Fibroblast of lung (primary cell): Measurements from ENCODE around the gene RIT2. TPM values are rescaled to one million over a fixed set of nuclear protein-coding genes. Genes with fewer than 3 reads are reported as not detected.

ENCODE experiments used
- DNase-seq, 2 donors: peaks; one replicate each; pipeline versions ENCODE4 v3.0.0 to v3.0.0-alpha.2; 2010; ENCODE audit warnings: low read depth in 2 of 2
- H2AFZ ChIP-seq: 2 replicates; pipeline ENCODE4 v1.5.1; 2012; ENCODE audit warnings: low read length, control low read depth, inconsistent platforms
- H3K27ac ChIP-seq: 2 replicates; pipeline ENCODE4 v1.5.1; 2011; ENCODE audit warnings: low read length, control low read depth; ENCODE audit not compliant: insufficient read depth
- H3K27me3 ChIP-seq: 2 replicates; pipeline ENCODE4 v1.5.1; 2011; ENCODE audit warnings: mild to moderate bottlenecking, low read length; ENCODE audit not compliant: control insufficient read depth, insufficient read depth
- H3K36me3 ChIP-seq: 2 replicates; pipeline ENCODE4 v1.5.1; 2011; ENCODE audit warnings: low read length; ENCODE audit not compliant: control insufficient read depth, insufficient read depth
- H3K4me1 ChIP-seq: 2 replicates; pipeline ENCODE4 v1.5.1; 2011; ENCODE audit warnings: low read length; ENCODE audit not compliant: control insufficient read depth, insufficient read depth; ENCODE audit errors: extremely low read depth
- H3K4me2 ChIP-seq: 2 replicates; pipeline ENCODE4 v1.5.1; 2011; ENCODE audit warnings: low read length, control low read depth; ENCODE audit not compliant: insufficient read depth; ENCODE audit errors: extremely low read depth
- H3K4me3 ChIP-seq, 4 experiments: fragments of 200-600 bp in 1 of 4; sonication (generic) in 1 of 4; replicated peaks in 1 of 4; 2 replicates each; pipeline ENCODE4 v1.5.1; 2011 to 2016; ENCODE audit warnings: low read length in 4 of 4, low read depth in 3 of 4, mild to moderate bottlenecking in 3 of 4, control low read depth in 2 of 4, inconsistent platforms in 1 of 4, mixed read lengths in 1 of 4; ENCODE audit not compliant: insufficient read depth in 1 of 4; ENCODE audit errors: control extremely low read depth in 1 of 4
- H3K79me2 ChIP-seq: 2 replicates; pipeline ENCODE4 v1.5.1; 2012; ENCODE audit warnings: mild to moderate bottlenecking, low read length, inconsistent platforms; ENCODE audit not compliant: control insufficient read depth, insufficient read depth
- H3K9ac ChIP-seq: 2 replicates; pipeline ENCODE4 v1.5.1; 2011; ENCODE audit warnings: mild to moderate bottlenecking, low read length, control low read depth; ENCODE audit not compliant: insufficient read depth
- H3K9me3 ChIP-seq: 2 replicates; pipeline ENCODE4 v1.5.1; 2012; ENCODE audit warnings: low read depth, low read length; ENCODE audit not compliant: control insufficient read depth, insufficient read depth
- H4K20me1 ChIP-seq: 2 replicates; pipeline ENCODE4 v1.5.1; 2011; ENCODE audit warnings: low read length; ENCODE audit not compliant: control insufficient read depth, insufficient read depth; ENCODE audit errors: extremely low read depth
- EZH2 ChIP-seq: IDR thresholded peaks from 2 replicates; pipeline ENCODE4 v1.5.1; 2012; ENCODE audit warnings: low read length, control low read depth, mild to moderate bottlenecking; ENCODE audit errors: missing control alignments
- polyA plus RNA-seq, 2 donors: library from polyadenylated mRNA; depleted of rRNA in 1 of 2; stranded (reverse) in 1 of 2; unstranded in 1 of 2; fragments of >200 nt; gene quantifications; 2 replicates each; pipeline ENCODE4 v1.2.1, GENCODE V29; 2011 to 2012; ENCODE audit warnings: missing spikeins in 1 of 2
- total RNA-seq: library from RNA; depleted of rRNA; stranded (reverse); fragments of >200 nt; gene quantifications from 2 replicates; pipeline ENCODE4 v1.2.1, GENCODE V29; 2014
- TF ChIP-seq, protein P1 (sequence below), 2 donors: IDR thresholded peaks in 1 of 2; conservative IDR thresholded peaks in 1 of 2; 1 replicate in 1 of 2; 2 replicates in 1 of 2; pipeline ENCODE4 v1.5.1; 2011 to 2012; ENCODE audit warnings: low read length in 2 of 2, control low read depth in 1 of 2, inconsistent platforms in 1 of 2, low read depth in 1 of 2, mild to moderate bottlenecking in 1 of 2

Gene RIT2
- total and polyA plus RNA-seq, 2 donors (not counting 1 experiment from before 2014, with no cell fraction given) = not detected

DNA sequence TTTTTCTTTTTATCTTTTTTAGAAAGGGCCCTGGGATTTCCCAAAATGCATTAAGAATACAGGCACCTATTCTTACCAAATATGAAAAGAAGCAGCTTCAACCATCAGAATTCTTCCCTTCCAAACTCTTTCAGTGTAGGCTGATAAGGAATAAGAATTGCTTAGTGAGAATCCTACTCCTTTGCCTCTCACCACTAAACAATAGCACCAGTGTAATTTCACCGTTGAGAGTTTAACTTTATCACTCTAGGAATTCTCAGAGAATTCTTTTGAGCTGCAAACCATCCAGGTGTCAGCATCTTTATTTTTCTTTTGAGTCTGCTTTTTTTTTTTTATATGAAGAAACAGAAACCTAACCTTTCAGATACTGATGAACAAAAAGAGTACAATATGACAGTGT, 194.9 kb downstream of the RIT2 start:
- H3K27ac ChIP-seq = no peak overlapping the region
- no peaks in the 10 kb centered on the region for H3K36me3 ChIP-seq
- H3K27me3 ChIP-seq = no peaks in the 10 kb centered on the region
- no peak overlapping the region for H2AFZ ChIP-seq
- no peak for DNase-seq
- H3K79me2 ChIP-seq = no peaks in the 10 kb centered on the region
- no peak overlapping the region for H3K4me3 ChIP-seq
- H3K4me1 ChIP-seq = no peaks in the 10 kb centered on the region
- H4K20me1 ChIP-seq = no peaks in the 10 kb centered on the region
- TF ChIP-seq, protein P1, sequence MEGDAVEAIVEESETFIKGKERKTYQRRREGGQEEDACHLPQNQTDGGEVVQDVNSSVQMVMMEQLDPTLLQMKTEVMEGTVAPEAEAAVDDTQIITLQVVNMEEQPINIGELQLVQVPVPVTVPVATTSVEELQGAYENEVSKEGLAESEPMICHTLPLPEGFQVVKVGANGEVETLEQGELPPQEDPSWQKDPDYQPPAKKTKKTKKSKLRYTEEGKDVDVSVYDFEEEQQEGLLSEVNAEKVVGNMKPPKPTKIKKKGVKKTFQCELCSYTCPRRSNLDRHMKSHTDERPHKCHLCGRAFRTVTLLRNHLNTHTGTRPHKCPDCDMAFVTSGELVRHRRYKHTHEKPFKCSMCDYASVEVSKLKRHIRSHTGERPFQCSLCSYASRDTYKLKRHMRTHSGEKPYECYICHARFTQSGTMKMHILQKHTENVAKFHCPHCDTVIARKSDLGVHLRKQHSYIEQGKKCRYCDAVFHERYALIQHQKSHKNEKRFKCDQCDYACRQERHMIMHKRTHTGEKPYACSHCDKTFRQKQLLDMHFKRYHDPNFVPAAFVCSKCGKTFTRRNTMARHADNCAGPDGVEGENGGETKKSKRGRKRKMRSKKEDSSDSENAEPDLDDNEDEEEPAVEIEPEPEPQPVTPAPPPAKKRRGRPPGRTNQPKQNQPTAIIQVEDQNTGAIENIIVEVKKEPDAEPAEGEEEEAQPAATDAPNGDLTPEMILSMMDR (conservative IDR thresholded peaks at IDR 0.05 in 1 of 2, IDR thresholded peaks at IDR 0.05 in 1 of 2; ENCODE audit: low read depth in 1 of 2, low read length in 2 of 2) = no peak
- no peak for TF ChIP-seq EZH2
- no peak overlapping the region for H3K4me2 ChIP-seq
- no peak overlapping the region for H3K9ac ChIP-seq
- no peaks in the 10 kb centered on the region for H3K9me3 ChIP-seq

DNA sequence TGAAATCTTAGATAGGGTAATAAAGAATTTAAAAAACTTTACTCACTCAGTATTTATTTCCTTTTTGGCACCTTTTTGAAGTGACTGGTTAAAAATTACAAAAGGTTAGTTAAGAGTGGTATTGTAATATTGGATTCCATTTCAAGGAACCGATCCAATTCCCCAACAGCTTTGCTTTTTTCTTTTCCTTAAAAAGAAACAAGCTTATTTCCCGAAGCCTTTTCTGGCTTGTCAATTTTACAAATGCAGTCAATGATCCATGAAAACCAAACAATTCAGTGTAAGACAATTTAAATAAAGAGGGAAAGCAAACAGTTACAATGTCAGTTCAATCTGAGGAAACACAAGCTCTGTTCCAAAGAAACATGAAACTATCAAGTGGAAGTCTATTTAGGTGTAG, 200.2 kb downstream of the RIT2 start:
- no peak overlapping the region for H3K9ac ChIP-seq
- H3K27ac ChIP-seq = no peak overlapping the region
- H3K4me1 ChIP-seq = no peaks in the 10 kb centered on the region
- TF ChIP-seq, protein P1 (conservative IDR thresholded peaks at IDR 0.05 in 1 of 2, IDR thresholded peaks at IDR 0.05 in 1 of 2; ENCODE audit: low read depth in 1 of 2, low read length in 2 of 2) = no peak
- no peak for TF ChIP-seq EZH2
- no peaks in the 10 kb centered on the region for H3K9me3 ChIP-seq
- no peaks in the 10 kb centered on the region for H3K27me3 ChIP-seq
- peak in 1 of 2 donors; percentile 6 for DNase-seq
- H3K36me3 ChIP-seq = no peaks in the 10 kb centered on the region
- H2AFZ ChIP-seq = no peak overlapping the region
- H3K4me3 ChIP-seq = no peak overlapping the region
- no peaks in the 10 kb centered on the region for H4K20me1 ChIP-seq
- no peaks in the 10 kb centered on the region for H3K79me2 ChIP-seq
- H3K4me2 ChIP-seq = no peak overlapping the region

DNA sequence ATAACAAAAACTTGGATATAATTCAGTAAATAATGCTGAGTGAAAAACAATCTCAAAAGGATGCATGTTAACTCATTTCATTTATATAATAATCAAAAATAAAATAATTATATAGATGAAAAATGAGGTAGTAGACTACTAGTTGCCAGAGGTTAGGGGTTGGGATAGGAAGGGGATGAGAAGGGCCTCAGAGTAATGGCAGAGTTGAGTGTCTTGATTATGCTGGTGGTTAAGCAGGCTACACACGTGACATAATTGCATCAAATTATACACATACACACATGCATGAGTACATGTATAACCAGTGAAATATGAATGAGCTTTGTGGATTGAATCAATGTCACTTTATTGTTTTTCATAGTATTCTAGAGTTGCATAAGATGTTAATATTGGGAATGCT, 201.0 kb downstream of the RIT2 start:
- H3K4me3 ChIP-seq = no peak overlapping the region
- no peaks in the 10 kb centered on the region for H3K4me1 ChIP-seq
- H4K20me1 ChIP-seq = no peaks in the 10 kb centered on the region
- H3K9me3 ChIP-seq = no peaks in the 10 kb centered on the region
- H3K36me3 ChIP-seq = no peaks in the 10 kb centered on the region
- H3K4me2 ChIP-seq = no peak overlapping the region
- H3K79me2 ChIP-seq = no peaks in the 10 kb centered on the region
- H2AFZ ChIP-seq = no peak overlapping the region
- no peak overlapping the region for H3K27ac ChIP-seq
- H3K9ac ChIP-seq = no peak overlapping the region
- TF ChIP-seq, protein P1 (conservative IDR thresholded peaks at IDR 0.05 in 1 of 2, IDR thresholded peaks at IDR 0.05 in 1 of 2; ENCODE audit: low read depth in 1 of 2, low read length in 2 of 2) = no peak
- no peak for TF ChIP-seq EZH2
- no peak for DNase-seq
- no peaks in the 10 kb centered on the region for H3K27me3 ChIP-seq
